ENCODE results near the gene LRRK1. TPM values are rescaled to one million over a fixed set of nuclear protein-coding genes. Genes with fewer than 3 reads are reported as not detected.

LRRK1 gene
- total RNA-seq, 1 donor from 2014 or later, result 3.0 TPM

GRCh38 chr15:100923076-100923475 is 3.9 kb downstream of the LRRK1 start:
- intact Hi-C loops (cut with micrococcal nuclease), result no loop called here

GRCh38 chr15:100923902-100924301 is 4.7 kb downstream of the LRRK1 start:
- H3K27ac ChIP-seq (replicated peaks), result no peak overlapping the region
- H3K36me3 ChIP-seq, result peaks cover 6% of the 10 kb centered on the region
- H3K9me3 ChIP-seq (replicated peaks), result no peaks in the 10 kb centered on the region
- DNase-seq, result no peak
- TF ChIP-seq CTCF (IDR thresholded peaks at IDR 0.05; ENCODE audit: borderline replicate concordance), result no peak
- intact Hi-C loops (cut with micrococcal nuclease), result no loop called here
- H3K4me3 ChIP-seq, result no peak overlapping the region
- peaks cover 10% of the 10 kb centered on the region for H3K4me1 ChIP-seq
- peaks cover 37% of the 10 kb centered on the region for H3K27me3 ChIP-seq (ENCODE audit: low read depth)

More at GRCh38 chr15:100923076-100923475, 3.9 kb downstream of the LRRK1 start:
- peaks cover 45% of the 10 kb centered on the region for H3K27me3 ChIP-seq (ENCODE audit: low read depth)
- H3K4me1 ChIP-seq, result peaks cover 19% of the 10 kb centered on the region
- DNase-seq, result no peak
- no peaks in the 10 kb centered on the region for H3K9me3 ChIP-seq (replicated peaks)
- no peak for TF ChIP-seq CTCF (IDR thresholded peaks at IDR 0.05; ENCODE audit: borderline replicate concordance)
- no peak overlapping the region for H3K4me3 ChIP-seq
- no peak overlapping the region for H3K27ac ChIP-seq (replicated peaks)
- H3K36me3 ChIP-seq, result peaks cover 6% of the 10 kb centered on the region

- intact Hi-C loops (cut with micrococcal nuclease), result no loop called here
- no peak overlapping the region for H3K4me3 ChIP-seq
- no peaks in the 10 kb centered on the region for H3K9me3 ChIP-seq (replicated peaks)
- no peak for TF ChIP-seq CTCF (IDR thresholded peaks at IDR 0.05; ENCODE audit: borderline replicate concordance)
- peaks cover 6% of the 10 kb centered on the region for H3K36me3 ChIP-seq
- no peak overlapping the region for H3K27ac ChIP-seq (replicated peaks)
- H3K27me3 ChIP-seq (ENCODE audit: low read depth), result peaks cover 35% of the 10 kb centered on the region
- H3K4me1 ChIP-seq, result peaks cover 8% of the 10 kb centered on the region
- no peak for DNase-seq
Measured at GRCh38 chr15:100924436-100924835, 5.3 kb downstream of the LRRK1 start.

GRCh38 chr15:100925480-100925879 is 6.3 kb downstream of the LRRK1 start:
- peaks cover 6% of the 10 kb centered on the region for H3K36me3 ChIP-seq
- no peak for DNase-seq
- no peaks in the 10 kb centered on the region for H3K4me1 ChIP-seq
- peaks cover 25% of the 10 kb centered on the region for H3K27me3 ChIP-seq (ENCODE audit: low read depth)
- no peaks in the 10 kb centered on the region for H3K9me3 ChIP-seq (replicated peaks)
- H3K27ac ChIP-seq (replicated peaks), result no peak overlapping the region
- no peak overlapping the region for H3K4me3 ChIP-seq
- intact Hi-C loops (cut with micrococcal nuclease), result no loop called here
- TF ChIP-seq CTCF (IDR thresholded peaks at IDR 0.05; ENCODE audit: borderline replicate concordance), result no peak

GRCh38 chr15:100926258-100926657 is 7.1 kb downstream of the LRRK1 start:
- Histone ChIP-seq H3K4me3 (no peak overlapping the region), H3K27me3 (ENCODE audit: low read depth) (peaks cover 17% of the 10 kb centered on the region), H3K9me3 (replicated peaks) (no peaks in the 10 kb centered on the region), H3K4me1 (no peaks in the 10 kb centered on the region), H3K27ac (replicated peaks) (no peak overlapping the region), H3K36me3 (peaks cover 6% of the 10 kb centered on the region)
- TF ChIP-seq CTCF (IDR thresholded peaks at IDR 0.05; ENCODE audit: borderline replicate concordance), result no peak
- intact Hi-C loops (cut with micrococcal nuclease), result no loop called here
- DNase-seq, result no peak
